Measurements from ENCODE around the gene GNB1L.

GNB1L gene

GRCh38 chr22:19806213-19807160, 48.2 kb downstream of the GNB1L start:
- Mint-ChIP-seq H3K27ac (ENCODE audit: low read depth) (no peak overlapping the region), H3K27me3 (no peaks in the 10 kb centered on the region), H3K36me3 (ENCODE audit: insufficient read depth) (peaks cover 6% of the 10 kb centered on the region), H3K9me3 (no peaks in the 10 kb centered on the region), H3K4me1 (peaks cover 9% of the 10 kb centered on the region), H3K4me3 (no peak overlapping the region)
- no peak for ATAC-seq (replicated peaks; ENCODE audit: extremely low read depth, poor library complexity, severe bottlenecking)
- no peak for DNase-seq (ENCODE audit: low spot score in 2 of 2)

DNA sequence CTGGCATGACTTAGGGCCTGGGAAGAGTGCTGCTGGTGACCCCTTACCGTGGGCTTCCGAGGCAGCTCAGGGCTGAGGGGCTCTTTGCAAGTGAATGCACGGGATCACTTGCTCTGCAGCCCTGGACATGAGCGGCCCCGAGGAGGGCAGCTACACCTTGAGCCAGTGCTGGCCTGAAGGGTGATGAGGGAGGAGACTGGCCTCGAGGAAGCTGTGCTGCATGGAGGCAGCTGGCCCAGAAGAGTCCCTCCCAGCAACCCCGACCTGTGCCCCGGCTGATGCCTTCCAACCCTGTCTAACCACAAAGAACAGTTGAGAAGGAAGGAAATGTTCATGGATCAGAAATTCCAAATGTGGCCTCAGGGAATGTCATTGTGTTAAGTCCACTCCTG, 48.9 kb downstream of the GNB1L start:
- H3K9me3 Mint-ChIP-seq = no peaks in the 10 kb centered on the region
- H3K27ac Mint-ChIP-seq (ENCODE audit: low read depth) = no peak overlapping the region
- DNase-seq (ENCODE audit: low spot score in 2 of 2) = no peak
- H3K27me3 Mint-ChIP-seq = no peaks in the 10 kb centered on the region
- no peak overlapping the region for H3K4me3 Mint-ChIP-seq
- peaks cover 4% of the 10 kb centered on the region for H3K4me1 Mint-ChIP-seq
- no peak for ATAC-seq (replicated peaks; ENCODE audit: extremely low read depth, poor library complexity, severe bottlenecking)
- H3K36me3 Mint-ChIP-seq (ENCODE audit: insufficient read depth) = peaks cover 6% of the 10 kb centered on the region

- no peak overlapping the region for H3K27ac Mint-ChIP-seq (ENCODE audit: low read depth)
- H3K36me3 Mint-ChIP-seq (ENCODE audit: insufficient read depth) = peaks cover 6% of the 10 kb centered on the region
- peaks cover 5% of the 10 kb centered on the region for H3K4me1 Mint-ChIP-seq
- H3K4me3 Mint-ChIP-seq = no peak overlapping the region
- no peaks in the 10 kb centered on the region for H3K9me3 Mint-ChIP-seq
- DNase-seq (ENCODE audit: low spot score in 2 of 2) (no peak), ATAC-seq (replicated peaks; ENCODE audit: extremely low read depth, poor library complexity, severe bottlenecking) (no peak)
- H3K27me3 Mint-ChIP-seq = no peaks in the 10 kb centered on the region
These were observed 50.9 kb downstream of the GNB1L start for GRCh38 chr22:19803736-19804267.

- DNase-seq (ENCODE audit: low spot score in 2 of 2) (no peak), ATAC-seq (replicated peaks; ENCODE audit: extremely low read depth, poor library complexity, severe bottlenecking) (no peak)
- Mint-ChIP-seq H3K4me1 (peaks cover 5% of the 10 kb centered on the region), H3K36me3 (ENCODE audit: insufficient read depth) (peaks cover 4% of the 10 kb centered on the region), H3K4me3 (no peak overlapping the region), H3K27me3 (no peaks in the 10 kb centered on the region), H3K9me3 (no peaks in the 10 kb centered on the region), H3K27ac (ENCODE audit: low read depth) (no peak overlapping the region)
These were observed 51.6 kb downstream of the GNB1L start for GRCh38 chr22:19802894-19803735.

DNA sequence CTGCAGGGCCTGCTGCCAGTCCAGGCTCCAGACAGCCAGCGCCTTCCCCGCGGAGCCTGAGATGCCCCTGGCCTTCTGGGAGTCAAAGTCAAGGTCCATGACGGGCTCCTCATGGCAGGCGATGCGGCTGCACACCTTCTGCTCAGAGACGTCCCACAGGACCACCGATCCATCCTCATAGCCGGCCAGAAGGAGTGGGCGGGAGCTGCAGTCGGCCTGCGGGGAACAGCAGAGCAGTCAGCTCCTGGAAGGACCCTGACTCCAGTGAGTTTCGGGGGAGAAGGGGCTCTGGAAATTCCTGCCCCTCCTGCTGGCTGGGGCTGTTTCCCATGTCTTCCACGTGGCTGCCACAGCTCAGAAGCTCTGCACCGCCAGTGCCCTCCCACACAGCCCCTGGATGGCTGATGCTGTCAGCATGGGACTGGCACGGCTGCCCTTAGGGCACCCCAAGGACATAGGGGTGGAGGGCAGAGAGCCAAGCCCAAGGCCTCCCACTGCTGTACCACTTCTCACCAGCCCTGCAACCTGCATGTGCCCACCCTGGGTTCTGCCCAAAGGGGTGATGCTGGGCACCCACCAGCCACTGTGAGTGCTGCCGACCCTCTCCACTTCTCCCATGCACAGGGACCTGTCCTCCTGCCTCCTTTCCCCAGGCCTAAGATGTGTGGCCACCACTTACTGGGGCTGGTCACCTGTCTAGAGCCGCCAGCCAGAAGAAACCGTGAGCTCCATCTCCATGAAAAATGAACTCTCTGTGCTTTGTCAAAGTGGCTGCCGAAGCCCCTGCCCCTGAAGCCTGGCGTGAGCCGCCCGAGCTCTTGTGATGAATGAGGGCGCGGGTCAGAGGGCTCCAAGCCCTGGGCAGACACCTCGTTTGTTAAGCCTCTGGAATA, 52.4 kb downstream of the GNB1L start:
- no peak for DNase-seq (ENCODE audit: low spot score in 2 of 2)
- H3K4me3 Mint-ChIP-seq = no peak overlapping the region
- no peak overlapping the region for H3K27ac Mint-ChIP-seq (ENCODE audit: low read depth)
- H3K9me3 Mint-ChIP-seq = no peaks in the 10 kb centered on the region
- H3K4me1 Mint-ChIP-seq = peaks cover 5% of the 10 kb centered on the region
- no peak for ATAC-seq (replicated peaks; ENCODE audit: extremely low read depth, poor library complexity, severe bottlenecking)
- no peaks in the 10 kb centered on the region for H3K27me3 Mint-ChIP-seq
- peaks cover 4% of the 10 kb centered on the region for H3K36me3 Mint-ChIP-seq (ENCODE audit: insufficient read depth)

DNA sequence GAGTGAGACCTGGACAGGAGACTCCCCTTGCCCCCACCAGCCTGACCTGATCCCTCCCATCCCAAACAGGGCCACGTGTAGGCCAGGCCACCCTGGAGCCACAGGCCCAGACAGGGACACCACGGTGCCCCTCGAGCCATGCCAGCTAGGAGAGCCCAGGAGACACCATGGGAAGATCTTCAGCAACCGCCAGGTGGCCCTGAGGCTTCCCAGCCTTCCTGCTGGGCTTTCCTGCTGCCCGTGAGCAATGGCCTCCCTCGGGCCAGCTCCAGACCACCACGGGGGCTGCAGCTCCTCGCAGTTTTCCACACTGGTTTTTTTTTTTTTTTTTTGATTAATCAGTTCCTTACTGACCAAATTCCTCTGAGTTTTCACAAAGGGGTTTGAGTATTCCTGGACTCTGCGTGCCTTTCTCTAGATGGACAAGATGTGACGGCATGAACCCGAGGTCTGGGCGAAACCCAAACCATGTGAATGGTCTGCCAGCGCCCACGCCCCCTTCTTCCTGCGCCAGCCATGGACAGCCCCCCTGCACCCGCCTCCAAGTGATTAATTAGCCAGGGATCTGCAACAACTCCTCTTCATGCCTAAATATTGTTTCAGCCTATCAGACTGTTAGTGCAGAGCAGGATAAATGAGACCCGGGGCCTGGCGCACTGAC, 53.2 kb downstream of the GNB1L start:
- no peaks in the 10 kb centered on the region for H3K9me3 Mint-ChIP-seq
- no peaks in the 10 kb centered on the region for H3K27me3 Mint-ChIP-seq
- peaks cover 4% of the 10 kb centered on the region for H3K36me3 Mint-ChIP-seq (ENCODE audit: insufficient read depth)
- DNase-seq (ENCODE audit: low spot score in 2 of 2) (no peak), ATAC-seq (replicated peaks; ENCODE audit: extremely low read depth, poor library complexity, severe bottlenecking) (no peak)
- H3K4me1 Mint-ChIP-seq = peaks cover 5% of the 10 kb centered on the region
- H3K4me3 Mint-ChIP-seq = no peak overlapping the region
- H3K27ac Mint-ChIP-seq (ENCODE audit: low read depth) = no peak overlapping the region

DNA sequence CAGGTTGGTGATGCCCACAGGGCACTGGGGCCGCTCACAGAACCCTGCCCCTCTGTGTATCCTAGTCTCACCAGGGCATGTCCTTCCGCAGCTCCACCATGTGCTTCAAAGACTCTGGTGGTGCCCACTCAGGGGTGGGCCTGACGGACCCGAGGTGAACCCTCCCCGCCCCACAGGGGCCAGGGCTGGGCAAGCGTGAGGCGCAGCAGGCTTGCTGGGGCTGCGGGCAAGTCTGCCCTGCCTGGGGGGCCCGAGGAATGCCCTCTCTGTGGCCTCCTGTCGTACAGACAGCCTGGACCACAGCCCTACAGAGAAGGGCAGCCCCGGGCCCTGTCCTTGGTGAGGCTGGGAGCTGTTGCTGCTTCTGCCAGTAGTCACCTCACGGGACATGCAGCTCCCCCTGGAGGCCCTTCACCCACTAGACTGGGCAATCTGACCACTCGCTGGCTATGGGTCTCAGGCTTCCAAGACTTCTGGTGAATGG, 53.9 kb downstream of the GNB1L start:
- Mint-ChIP-seq H3K27ac (ENCODE audit: low read depth) (no peak overlapping the region), H3K4me1 (peaks cover 5% of the 10 kb centered on the region), H3K36me3 (ENCODE audit: insufficient read depth) (peaks cover 3% of the 10 kb centered on the region), H3K9me3 (no peaks in the 10 kb centered on the region), H3K4me3 (no peak overlapping the region), H3K27me3 (no peaks in the 10 kb centered on the region)
- DNase-seq (ENCODE audit: low spot score in 2 of 2) (no peak), ATAC-seq (replicated peaks; ENCODE audit: extremely low read depth, poor library complexity, severe bottlenecking) (no peak)

DNA sequence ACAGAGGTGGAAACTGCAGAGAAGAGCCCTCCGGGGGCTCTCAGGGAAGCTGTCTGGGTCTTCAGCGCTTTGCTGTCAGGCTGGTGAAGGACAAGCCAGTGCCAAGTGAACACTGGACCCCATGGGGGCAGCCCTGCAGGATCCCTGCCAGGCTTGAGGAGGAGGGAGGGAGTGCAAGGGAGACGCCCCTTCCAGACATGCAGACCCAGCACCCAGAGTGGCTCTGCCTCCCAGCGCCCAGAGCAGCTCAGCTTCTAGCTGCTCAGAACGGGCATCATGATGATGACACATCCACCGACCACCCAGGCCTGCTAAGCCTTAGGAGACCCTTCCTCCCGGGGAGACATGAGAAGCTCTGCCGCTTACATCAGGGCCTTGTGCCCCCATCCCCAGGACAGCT, 54.4 kb downstream of the GNB1L start:
- peaks cover 5% of the 10 kb centered on the region for H3K4me1 Mint-ChIP-seq
- no peak overlapping the region for H3K4me3 Mint-ChIP-seq
- ATAC-seq (replicated peaks; ENCODE audit: extremely low read depth, poor library complexity, severe bottlenecking) (no peak), DNase-seq (ENCODE audit: low spot score in 2 of 2) (no peak)
- H3K27ac Mint-ChIP-seq (ENCODE audit: low read depth) = no peak overlapping the region
- no peaks in the 10 kb centered on the region for H3K9me3 Mint-ChIP-seq
- H3K36me3 Mint-ChIP-seq (ENCODE audit: insufficient read depth) = peaks cover 5% of the 10 kb centered on the region
- H3K27me3 Mint-ChIP-seq = no peaks in the 10 kb centered on the region

DNA sequence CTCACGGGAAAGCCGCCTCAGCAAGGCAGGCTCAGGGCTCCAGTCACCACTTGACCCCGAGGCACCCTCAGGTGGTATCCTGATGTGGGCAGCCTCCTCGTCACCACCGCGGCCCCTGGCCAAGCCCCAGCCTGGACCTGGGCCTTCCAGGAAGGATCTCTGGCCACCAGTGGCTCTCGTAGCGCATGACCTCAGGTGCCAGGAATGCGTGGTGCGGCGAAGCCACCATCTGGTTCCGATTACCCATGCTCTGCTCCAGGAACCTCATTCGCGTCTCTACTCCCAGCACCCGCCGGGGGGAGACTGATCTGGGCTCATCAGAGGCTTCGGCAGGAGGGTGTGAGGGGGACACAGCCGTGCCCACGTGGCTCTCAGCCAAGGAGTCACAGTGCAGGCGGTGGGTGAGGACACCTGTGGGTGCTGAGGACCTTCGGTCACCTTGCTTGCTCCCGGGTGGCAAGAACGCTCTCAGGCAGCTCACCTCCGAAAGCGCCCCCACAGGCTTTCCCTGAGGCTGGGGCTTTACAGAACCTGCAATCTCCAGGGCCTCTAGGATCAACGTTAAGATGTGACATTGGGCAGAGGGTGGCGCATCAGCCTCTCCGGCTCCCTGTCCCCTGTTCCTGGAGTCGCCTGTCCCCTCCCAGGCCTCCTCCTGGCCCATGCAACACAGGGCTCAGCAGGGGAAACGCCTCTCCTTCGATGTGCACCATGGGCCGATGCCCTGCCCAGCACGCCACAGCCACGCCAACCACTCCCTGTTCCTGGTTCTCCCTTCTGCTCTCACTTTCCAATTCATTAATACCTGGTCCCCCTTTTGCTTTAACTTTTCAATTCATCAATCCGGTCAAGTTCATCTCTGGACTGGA, 55.1 kb downstream of the GNB1L start:
- H3K36me3 Mint-ChIP-seq (ENCODE audit: insufficient read depth) = peaks cover 5% of the 10 kb centered on the region

GRCh38 chr22:19798891-19799293, 55.8 kb downstream of the GNB1L start:
- no peaks in the 10 kb centered on the region for H3K27me3 Mint-ChIP-seq
- H3K27ac Mint-ChIP-seq (ENCODE audit: low read depth) = no peak overlapping the region
- no peak overlapping the region for H3K4me3 Mint-ChIP-seq
- ATAC-seq (replicated peaks; ENCODE audit: extremely low read depth, poor library complexity, severe bottlenecking) = no peak
- no peaks in the 10 kb centered on the region for H3K9me3 Mint-ChIP-seq
- H3K4me1 Mint-ChIP-seq = peaks cover 10% of the 10 kb centered on the region
- H3K36me3 Mint-ChIP-seq (ENCODE audit: insufficient read depth) = peaks cover 3% of the 10 kb centered on the region
- DNase-seq (ENCODE audit: low spot score in 2 of 2) = no peak

More for the DNA sequence above, 55.1 kb downstream of the GNB1L start:
- Mint-ChIP-seq H3K4me1 (peaks cover 10% of the 10 kb centered on the region), H3K4me3 (no peak overlapping the region), H3K27me3 (no peaks in the 10 kb centered on the region), H3K9me3 (no peaks in the 10 kb centered on the region), H3K27ac (ENCODE audit: low read depth) (no peak overlapping the region)
- DNase-seq (ENCODE audit: low spot score in 2 of 2) (no peak), ATAC-seq (replicated peaks; ENCODE audit: extremely low read depth, poor library complexity, severe bottlenecking) (no peak)

Measured in central memory CD8-positive, alpha-beta T cell (primary cell).